H1 (cell line): ENCODE data around the gene BIK. TPM values are rescaled to one million over a fixed set of nuclear protein-coding genes. Genes with fewer than 3 reads are reported as not detected.

Source experiments
- CTCF ChIA-PET: fragments of 300-600 bp; sonication (Branson Sonifier 250); formaldehyde crosslinking; loops from one replicate; lab custom pipeline; 2021; ENCODE audit not compliant: partially characterized antibody; lab: Charles Lee
- POLR2A ChIA-PET: fragments of 300-600 bp; sonication (Branson Sonifier 250); formaldehyde crosslinking; loops from one replicate; lab custom pipeline; 2021; ENCODE audit warnings: inconsistent platforms; ENCODE audit not compliant: partially characterized antibody; lab: Charles Lee
- DNase-seq, 2 experiments: peaks; one replicate each; pipeline versions ENCODE4 v3.0.0 to v3.0.0-alpha.2; 2010 to 2022; ENCODE audit warnings: low spot score in 2 of 2, low read depth in 1 of 2, mixed read lengths in 1 of 2
- FAIRE-seq: peaks from 2 replicates; lab custom pipeline; 2011; peaks lifted over from hg19 to GRCh38; lab: Jason Lieb, UNC
- H2AFZ ChIP-seq: 2 replicates; pipeline ENCODE4 v1.8.1; 2012; ENCODE audit warnings: low read length, inconsistent platforms
- H2AK5ac ChIP-seq: 2 replicates; pipeline ENCODE4 v1.6.1; 2013; ENCODE audit warnings: low read depth, low read length
- H2BK120ac ChIP-seq: replicated peaks from 2 replicates; pipeline ENCODE3; 2013; ENCODE audit warnings: low read depth, low read length, inconsistent platforms
- H2BK12ac ChIP-seq: 2 replicates; pipeline ENCODE4 v1.6.1; 2013; ENCODE audit warnings: low read depth, low read length
- H2BK15ac ChIP-seq: 2 replicates; pipeline ENCODE4 v1.6.1; 2013; ENCODE audit warnings: low read length
- H2BK20ac ChIP-seq: 2 replicates; pipeline ENCODE4 v1.6.1; 2013; ENCODE audit warnings: low read length
- H2BK5ac ChIP-seq: 2 replicates; pipeline ENCODE4 v1.6.1; 2013; ENCODE audit warnings: low read depth, low read length
- H3K14ac ChIP-seq: 2 replicates; pipeline ENCODE4 v1.6.1; 2013; ENCODE audit warnings: inconsistent platforms; ENCODE audit not compliant: insufficient read length
- H3K18ac ChIP-seq: 2 replicates; pipeline ENCODE4 v1.6.1; 2013; ENCODE audit warnings: low read length; ENCODE audit errors: extremely low read depth
- H3K23ac ChIP-seq: 2 replicates; pipeline ENCODE4 v1.6.1; 2013; ENCODE audit warnings: inconsistent platforms; ENCODE audit not compliant: insufficient read length
- H3K23me2 ChIP-seq: 2 replicates; pipeline ENCODE4 v1.6.1; 2013; ENCODE audit warnings: low read depth, low read length
- H3K27ac ChIP-seq: 2 replicates; pipeline ENCODE4 v1.6.1; 2011; ENCODE audit warnings: low read depth, low read length, inconsistent platforms
- H3K27me3 ChIP-seq, 4 experiments: replicated peaks in 1 of 4; 1 replicate in 1 of 4; 2 replicates in 3 of 4; pipeline versions ENCODE4 v1.6.1 to v1.8.1; 2011 to 2013; ENCODE audit warnings: low read length in 3 of 4, mild to moderate bottlenecking in 3 of 4, inconsistent platforms in 2 of 4, mixed read lengths in 2 of 4, moderate library complexity in 1 of 4; ENCODE audit not compliant: control insufficient read depth in 3 of 4, insufficient read depth in 3 of 4; ENCODE audit errors: extremely low read depth in 1 of 4
- H3K36me3 ChIP-seq, 4 experiments: 2 replicates each; pipeline versions ENCODE4 v1.6.1 to v1.8.1; 2011 to 2013; ENCODE audit warnings: mild to moderate bottlenecking in 4 of 4, low read length in 3 of 4, moderate library complexity in 2 of 4, control low read depth in 1 of 4, inconsistent platforms in 1 of 4; ENCODE audit not compliant: insufficient read depth in 4 of 4, control insufficient read depth in 2 of 4
- H3K4ac ChIP-seq: replicated peaks from 2 replicates; pipeline ENCODE3; 2013; ENCODE audit warnings: low read length, low read depth, mixed read lengths, inconsistent platforms; ENCODE audit not compliant: insufficient read length
- H3K4me1 ChIP-seq, 4 experiments: replicated peaks in 1 of 4; 1 replicate in 1 of 4; 2 replicates in 3 of 4; pipeline versions ENCODE4 v1.6.1 to v1.8.1; 2011 to 2013; ENCODE audit warnings: low read length in 3 of 4, inconsistent platforms in 2 of 4, mixed read lengths in 1 of 4; ENCODE audit not compliant: insufficient read depth in 4 of 4, control insufficient read depth in 3 of 4
- H3K4me2 ChIP-seq, 2 experiments: 2 replicates each; pipeline versions ENCODE4 v1.6.1 to v1.8.1; 2011 to 2013; ENCODE audit warnings: low read depth in 2 of 2, low read length in 2 of 2, control low read depth in 1 of 2, inconsistent platforms in 1 of 2, mild to moderate bottlenecking in 1 of 2; ENCODE audit not compliant: insufficient read depth in 1 of 2
- H3K4me3 ChIP-seq, 4 experiments: fragments of 200-600, 300-600 bp in 1 of 4; sonication (generic), shearing (Covaris generic), sonication (Bioruptor Twin) in 1 of 4; 2 replicates each; pipeline versions ENCODE4 v1.5.1 to v1.8.1; 2011 to 2016; ENCODE audit warnings: low read length in 4 of 4, low read depth in 3 of 4, control low read depth in 2 of 4, inconsistent platforms in 2 of 4, mild to moderate bottlenecking in 2 of 4, mixed read lengths in 1 of 4, moderate library complexity in 1 of 4; ENCODE audit not compliant: insufficient read depth in 2 of 4; ENCODE audit errors: extremely low read depth in 1 of 4
- H3K56ac ChIP-seq: replicated peaks from 2 replicates; pipeline ENCODE3; 2013; ENCODE audit warnings: low read depth, mild to moderate bottlenecking, mixed read lengths, low read length, inconsistent platforms; ENCODE audit not compliant: insufficient read length
- H3K79me1 ChIP-seq: 2 replicates; pipeline ENCODE4 v1.6.1; 2013; ENCODE audit warnings: low read depth, low read length, control low read depth
- H3K79me2 ChIP-seq, 2 experiments: 2 replicates each; pipeline versions ENCODE4 v1.6.1 to v1.8.1; 2012 to 2013; ENCODE audit warnings: low read length in 2 of 2, mild to moderate bottlenecking in 2 of 2, inconsistent platforms in 1 of 2; ENCODE audit not compliant: insufficient read depth in 2 of 2, control insufficient read depth in 1 of 2
- H3K9ac ChIP-seq, 4 experiments: replicated peaks in 1 of 4; 1 replicate in 1 of 4; 2 replicates in 3 of 4; pipeline versions ENCODE4 v1.6.1 to v1.8.1; 2011 to 2013; ENCODE audit warnings: low read depth in 3 of 4, low read length in 3 of 4, control low read depth in 2 of 4, mild to moderate bottlenecking in 2 of 4, moderate library complexity in 2 of 4, inconsistent platforms in 1 of 4; ENCODE audit errors: extremely low read depth in 1 of 4
- H3K9me3 ChIP-seq, 2 experiments: 2 replicates each; pipeline versions ENCODE4 v1.6.1 to v1.8.1; 2012 to 2013; ENCODE audit warnings: mild to moderate bottlenecking in 2 of 2, moderate library complexity in 2 of 2, control low read depth in 1 of 2, inconsistent platforms in 1 of 2, low read depth in 1 of 2, low read length in 1 of 2, mixed read lengths in 1 of 2; ENCODE audit not compliant: insufficient read depth in 2 of 2
- H4K20me1 ChIP-seq, 2 experiments: replicated peaks in 1 of 2; 2 replicates each; pipeline versions ENCODE3 to v1.8.1; 2011 to 2013; ENCODE audit warnings: inconsistent platforms in 2 of 2, low read length in 2 of 2, mild to moderate bottlenecking in 1 of 2; ENCODE audit not compliant: insufficient read depth in 2 of 2, control insufficient read depth in 1 of 2
- H4K5ac ChIP-seq: 2 replicates; pipeline ENCODE4 v1.6.1; 2013; ENCODE audit warnings: low read length, low read depth, mixed read lengths, inconsistent platforms; ENCODE audit not compliant: insufficient read length
- H4K8ac ChIP-seq: 2 replicates; pipeline ENCODE4 v1.8.0; 2013; ENCODE audit warnings: mild to moderate bottlenecking, moderate library complexity, low read length, inconsistent platforms; ENCODE audit not compliant: insufficient read depth; ENCODE audit errors: extremely low read depth
- H4K91ac ChIP-seq: replicated peaks from 2 replicates; pipeline ENCODE3; 2013; ENCODE audit warnings: low read length, mixed read lengths, inconsistent platforms; ENCODE audit not compliant: insufficient read length
- HDAC6 ChIP-seq: IDR thresholded peaks from one replicate; pipeline ENCODE4 v1.7.1; 2012; ENCODE audit warnings: low read depth, mild to moderate bottlenecking, inconsistent platforms, low read length, moderate library complexity
- POLR2AphosphoS5 ChIP-seq: IDR thresholded peaks from 2 replicates; pipeline ENCODE4 v1.6.1; 2011; ENCODE audit warnings: low read depth, low read length
- RNF2 ChIP-seq: fragments of 200-900, 300-1000 bp; sonication (generic); IDR thresholded peaks from 2 replicates; pipeline ENCODE4 v1.7.1; 2016; ENCODE audit warnings: borderline replicate concordance, low read depth, mild to moderate bottlenecking, antibody characterized with exemption, low read length; ENCODE audit not compliant: poor library complexity, severe bottlenecking; ENCODE audit errors: missing control alignments
- SP1 ChIP-seq: IDR thresholded peaks from 2 replicates; pipeline ENCODE4 v1.6.1; 2011; ENCODE audit warnings: low read depth, low read length
- WGBS, 2 experiments: shearing (Covaris generic) in 1 of 2; methylation state at CpG; one replicate each; pipeline versions ENCODE4 v1.1.6 to v1.1.7; 2013 to 2015; ENCODE audit warnings: low lambda C conversion rate in 2 of 2, mixed read lengths in 2 of 2, inconsistent platforms in 1 of 2, low coverage in 1 of 2, missing lambda C conversion rate in 1 of 2; ENCODE audit not compliant: insufficient replicate concordance in 2 of 2, insufficient coverage in 1 of 2, insufficient read length in 1 of 2; ENCODE audit errors: extremely low coverage in 1 of 2, missing lambda C conversion rate in 1 of 2; 5-methylcytosine and 5-hydroxymethylcytosine counted together
- polyA plus RNA-seq, 7 experiments: library from polyadenylated mRNA; depleted of rRNA in 3 of 7; stranded (reverse) in 5 of 7; unstranded in 2 of 7; fragments of >200 nt in 5 of 7; fragments of 200-250 nt in 2 of 7; gene quantifications; 1 replicate in 5 of 7; 2 replicates in 1 of 7; 4 replicates in 1 of 7; pipeline versions ENCODE4 v1.2.1 to v1.2.3, GENCODE V29; 2011 to 2013; ENCODE audit warnings: missing spikeins in 2 of 7, mixed read lengths in 2 of 7
- total RNA-seq: library from RNA; stranded (reverse); fragmentation: NEBNext Ultra II Directional; extraction: Animal tissue kit (Norgen Biotek cat#: 25700); gene quantifications from 2 replicates; pipeline ENCODE4 v1.2.1, GENCODE V29; 2021

The BIK gene
- total and polyA plus RNA-seq, 2 of the 8 experiments (the other 6 are each of a cell fraction or from before 2014, with no cell fraction given) = 3.3 to 5.5 TPM

GRCh38 chr22:43164636-43165035 lies 54.1 kb downstream of the BIK start:
- Histone ChIP-seq H3K56ac (no peak overlapping the region), H3K4me3 (no peak overlapping the region), H3K4me1 (no peaks in the 10 kb centered on the region; a peak in 1 of 7 replicates), H2BK5ac (no peak overlapping the region), H3K4ac (no peak overlapping the region), H3K4me2 (no peak overlapping the region), H3K23ac (no peak overlapping the region), H3K9ac (no peak overlapping the region), H4K5ac (no peak overlapping the region), H4K8ac (no peak overlapping the region; the same call in 1 of the 2 replicates), H3K79me1 (no peaks in the 10 kb centered on the region), H3K14ac (no peak overlapping the region), H2AFZ (no peak overlapping the region), H3K27me3 (no peaks in the 10 kb centered on the region), H3K9me3 (no peaks in the 10 kb centered on the region), H2BK15ac (no peak overlapping the region), H2BK12ac (no peak overlapping the region), H3K23me2 (no peaks in the 10 kb centered on the region), H2BK120ac (no peak overlapping the region), H4K91ac (no peak overlapping the region), H3K79me2 (no peaks in the 10 kb centered on the region), H4K20me1 (peaks cover 0 to 2% of the 10 kb centered on the region in 2 experiments), H3K27ac (no peak overlapping the region), H3K18ac (no peak overlapping the region), H2BK20ac (no peak overlapping the region), H2AK5ac (no peak overlapping the region), H3K36me3 (peaks cover 4 to 12% (median 11%) of the 10 kb centered on the region in 4 experiments; a peak in 7 of 8 replicates)
- POLR2A ChIA-PET = interaction anchor here (0.8 to 4.7 kb wide), 11 partner anchors 8 to 306 kb away, joined by 3 to 29 read pairs (median 4); partner anchors contain the start of gene MCAT
- TF ChIP-seq SP1 = no peak
- TF ChIP-seq HDAC6 = no peak
- TF ChIP-seq RNF2 = no peak
- no peak for TF ChIP-seq POLR2AphosphoS5
- FAIRE-seq (no peak), DNase-seq (no peak)
- CTCF ChIA-PET = interaction anchor here (0.5 to 4.1 kb wide), 8 partner anchors 35 to 1248 kb away, joined by 3 to 17 read pairs (median 4); no protein-coding TSS in a partner anchor
- WGBS, 2 experiments = 93% methylated on average over 12 of the region's 16 CpGs; no CpG with 5 or more reads in 1 of the 2 experiments
